OCI-LY3 (cell line): ENCODE results near the gene ALDH2.

Experiments used
- CTCF ChIP-seq: fragments of 200-600, 300-600 bp; sonication (generic); IDR thresholded peaks from 2 replicates; pipeline ENCODE4 v1.5.1; 2014; ENCODE audit warnings: antibody characterized with exemption, low read length, low read depth
- EZH2phosphoT487 ChIP-seq: fragments of 200-600 bp; shearing (Covaris generic); IDR thresholded peaks from 2 replicates; pipeline ENCODE4 v1.6.1; 2018; ENCODE audit warnings: antibody characterized with exemption, mixed run types, low read depth

DNA sequence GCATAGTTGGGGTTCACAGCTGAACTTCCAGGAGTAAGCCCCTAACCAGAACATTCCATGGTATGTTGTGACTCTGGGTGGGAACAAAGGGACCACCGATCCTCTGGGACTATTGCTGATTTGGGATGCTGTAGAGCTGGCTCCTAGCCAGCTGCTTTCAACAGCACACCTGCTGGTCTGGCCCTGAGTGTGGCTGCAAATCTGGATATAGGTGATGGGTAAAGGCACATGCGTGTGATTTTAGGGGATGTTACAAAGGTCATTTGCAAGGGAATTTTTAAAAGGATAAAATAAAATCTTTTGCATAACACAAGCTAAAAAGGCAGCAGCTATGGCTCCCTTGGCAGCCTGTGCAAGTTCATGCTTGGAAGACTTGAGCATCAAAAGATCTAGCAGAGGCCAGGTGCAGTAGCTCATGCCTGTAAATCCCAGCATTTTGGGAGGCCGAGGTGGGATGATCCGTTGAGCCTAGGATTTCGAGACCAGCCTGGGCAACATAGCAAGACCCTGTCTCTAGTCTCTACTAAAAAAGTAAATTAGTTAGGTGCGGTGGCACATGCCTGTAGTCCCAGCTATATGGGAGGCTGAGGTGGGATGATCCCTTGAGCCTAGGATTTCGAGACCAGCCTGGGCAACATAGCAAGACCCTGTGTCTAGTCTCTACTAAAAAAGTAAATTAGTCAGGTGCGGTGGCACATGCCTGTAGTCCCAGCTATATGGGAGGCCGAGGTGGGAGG is 1.6 kb downstream of the ALDH2 start:
- no peak for TF ChIP-seq CTCF
- no peak for TF ChIP-seq EZH2phosphoT487
